ENCODE results near the gene LRRC53. TPM values are rescaled to one million over a fixed set of nuclear protein-coding genes. Genes with fewer than 3 reads are reported as not detected.

LRRC53 gene
- total RNA-seq (not detected in 2 replicates), polyA plus RNA-seq (not detected in 2 replicates), polyA minus RNA-seq (not detected in 2 replicates)
- not detected for total RNA-seq (2013)

GRCh38 chr1:74512170-74512915 lies at the start of gene LRRC53:
TSS of gene LRRC53 (minus strand) at chr1:74512611. CDS start at chr1:74483349, 29,262 bp downstream.
- Mint-ChIP-seq H3K4me1 (no peaks in the 10 kb centered on the region), H3K27ac (no peak within 1 kb of the TSS), H3K27me3 (peaks cover 8% of the 10 kb centered on the region), H3K9me3 (ENCODE audit: insufficient read depth) (no peaks in the 10 kb centered on the region), H3K4me3 (no peak within 1 kb of the TSS)
- Histone ChIP-seq H3K27ac (ENCODE audit: low read length in 2 of 2) (no peak within 1 kb of the TSS), H4K20me1 (ENCODE audit: control insufficient read depth, insufficient read depth, low read length, poor library complexity, severe bottlenecking) (no peaks in the 10 kb centered on the region), H3K79me2 (ENCODE audit: control insufficient read depth, insufficient read depth, low read length) (no peaks in the 10 kb centered on the region), H3K36me3 (replicated peaks in 1 of 2; ENCODE audit: control extremely low read depth in 1 of 2, control insufficient read depth in 1 of 2, extremely low read depth in 1 of 2, insufficient read depth in 2 of 2, low read length in 1 of 2) (no peaks in the 10 kb centered on the region), H2AFZ (ENCODE audit: insufficient read depth, low read depth, low read length, poor library complexity, severe bottlenecking) (no peak within 1 kb of the TSS), H3K9me3 (ENCODE audit: control extremely low read depth in 1 of 3, control insufficient read depth in 2 of 3, insufficient read depth in 1 of 3, low read length in 2 of 3) (no peaks in the 10 kb centered on the region), H3K27me3 (replicated peaks in 1 of 4; ENCODE audit: control extremely low read depth in 1 of 4, control insufficient read depth in 3 of 4, insufficient read depth in 4 of 4, low read length in 3 of 4) (no peaks in the 10 kb centered on the region), H3K4me3 (ENCODE audit: control extremely low read depth in 1 of 5, extremely low read depth in 1 of 5, insufficient read depth in 1 of 5, low read depth in 2 of 5, low read length in 4 of 5) (no peak within 1 kb of the TSS), H3K4me1 (ENCODE audit: control insufficient read depth in 2 of 2, insufficient read depth in 2 of 2, low read length in 2 of 2) (no peaks in the 10 kb centered on the region), H3K9ac (ENCODE audit: low read length) (no peak within 1 kb of the TSS), H3K4me2 (replicated peaks; ENCODE audit: low read depth, low read length, poor library complexity, severe bottlenecking) (no peak within 1 kb of the TSS)
- ChIA-PET POLR2A (no interaction called here), CTCF (no interaction called here)
- intact Hi-C loops (cut with micrococcal nuclease), result no loop called here
- TF ChIP-seq EZH2 (IDR thresholded peaks at IDR 0.05; ENCODE audit: borderline replicate concordance, insufficient read depth, low read depth, low read length, poor library complexity, severe bottlenecking), result no peak
- TF ChIP-seq, protein P1, sequence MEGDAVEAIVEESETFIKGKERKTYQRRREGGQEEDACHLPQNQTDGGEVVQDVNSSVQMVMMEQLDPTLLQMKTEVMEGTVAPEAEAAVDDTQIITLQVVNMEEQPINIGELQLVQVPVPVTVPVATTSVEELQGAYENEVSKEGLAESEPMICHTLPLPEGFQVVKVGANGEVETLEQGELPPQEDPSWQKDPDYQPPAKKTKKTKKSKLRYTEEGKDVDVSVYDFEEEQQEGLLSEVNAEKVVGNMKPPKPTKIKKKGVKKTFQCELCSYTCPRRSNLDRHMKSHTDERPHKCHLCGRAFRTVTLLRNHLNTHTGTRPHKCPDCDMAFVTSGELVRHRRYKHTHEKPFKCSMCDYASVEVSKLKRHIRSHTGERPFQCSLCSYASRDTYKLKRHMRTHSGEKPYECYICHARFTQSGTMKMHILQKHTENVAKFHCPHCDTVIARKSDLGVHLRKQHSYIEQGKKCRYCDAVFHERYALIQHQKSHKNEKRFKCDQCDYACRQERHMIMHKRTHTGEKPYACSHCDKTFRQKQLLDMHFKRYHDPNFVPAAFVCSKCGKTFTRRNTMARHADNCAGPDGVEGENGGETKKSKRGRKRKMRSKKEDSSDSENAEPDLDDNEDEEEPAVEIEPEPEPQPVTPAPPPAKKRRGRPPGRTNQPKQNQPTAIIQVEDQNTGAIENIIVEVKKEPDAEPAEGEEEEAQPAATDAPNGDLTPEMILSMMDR (IDR thresholded peaks at IDR 0.05), result no peak
- no peak for DNase-seq
- 67% methylated on average over 2 of the region's 2 CpGs for WGBS (ENCODE audit: insufficient coverage)
- ATAC-seq (ENCODE audit: low read depth), result no peak

- CTCF ChIA-PET, result no interaction called here
- DNase-seq (no peak), ATAC-seq (ENCODE audit: low read depth) (no peak)
- no peaks in the 10 kb centered on the region for H3K36me3 ChIP-seq (replicated peaks in 1 of 2; ENCODE audit: control extremely low read depth in 1 of 2, control insufficient read depth in 1 of 2, extremely low read depth in 1 of 2, insufficient read depth in 2 of 2, low read length in 1 of 2)
- no peaks in the 10 kb centered on the region for H3K9me3 ChIP-seq (ENCODE audit: control extremely low read depth in 1 of 3, control insufficient read depth in 2 of 3, insufficient read depth in 1 of 3, low read length in 2 of 3)
- POLR2A ChIA-PET, result no interaction called here
- no peak overlapping the region for H3K4me2 ChIP-seq (replicated peaks; ENCODE audit: low read depth, low read length, poor library complexity, severe bottlenecking)
- Mint-ChIP-seq H3K4me1 (no peaks in the 10 kb centered on the region), H3K27ac (no peak overlapping the region), H3K4me3 (no peak overlapping the region), H3K9me3 (ENCODE audit: insufficient read depth) (no peaks in the 10 kb centered on the region), H3K27me3 (peaks cover 14% of the 10 kb centered on the region)
- no peak overlapping the region for H3K9ac ChIP-seq (ENCODE audit: low read length)
- WGBS (ENCODE audit: insufficient coverage), result 100% methylated on average over 2 of the region's 2 CpGs
- H3K79me2 ChIP-seq (ENCODE audit: control insufficient read depth, insufficient read depth, low read length), result no peaks in the 10 kb centered on the region
- H3K4me1 ChIP-seq (ENCODE audit: control insufficient read depth in 2 of 2, insufficient read depth in 2 of 2, low read length in 2 of 2), result no peaks in the 10 kb centered on the region
- no peak overlapping the region for H3K4me3 ChIP-seq (ENCODE audit: control extremely low read depth in 1 of 5, extremely low read depth in 1 of 5, insufficient read depth in 1 of 5, low read depth in 2 of 5, low read length in 4 of 5)
- H2AFZ ChIP-seq (ENCODE audit: insufficient read depth, low read depth, low read length, poor library complexity, severe bottlenecking), result no peak overlapping the region
- H3K27ac ChIP-seq (ENCODE audit: low read length in 2 of 2), result no peak overlapping the region
- TF ChIP-seq, protein P1 (IDR thresholded peaks at IDR 0.05), result no peak
- no peak for TF ChIP-seq EZH2 (IDR thresholded peaks at IDR 0.05; ENCODE audit: borderline replicate concordance, insufficient read depth, low read depth, low read length, poor library complexity, severe bottlenecking)
- peaks cover 0 to 2% (median 0%) of the 10 kb centered on the region in 4 experiments for H3K27me3 ChIP-seq (replicated peaks in 1 of 4; ENCODE audit: control extremely low read depth in 1 of 4, control insufficient read depth in 3 of 4, insufficient read depth in 4 of 4, low read length in 3 of 4)
- intact Hi-C loops (cut with micrococcal nuclease), result no loop called here
- no peaks in the 10 kb centered on the region for H4K20me1 ChIP-seq (ENCODE audit: control insufficient read depth, insufficient read depth, low read length, poor library complexity, severe bottlenecking)
Measured at GRCh38 chr1:74549932-74550331, 37.5 kb upstream of the LRRC53 start.
